ENCODE results near the gene MARK4.
"Not testable (repeated sequence)": the region's sequence is repeated elsewhere in the genome, so short reads cannot be mapped to it uniquely, and the experiment has no call there.

MARK4 gene

DNA sequence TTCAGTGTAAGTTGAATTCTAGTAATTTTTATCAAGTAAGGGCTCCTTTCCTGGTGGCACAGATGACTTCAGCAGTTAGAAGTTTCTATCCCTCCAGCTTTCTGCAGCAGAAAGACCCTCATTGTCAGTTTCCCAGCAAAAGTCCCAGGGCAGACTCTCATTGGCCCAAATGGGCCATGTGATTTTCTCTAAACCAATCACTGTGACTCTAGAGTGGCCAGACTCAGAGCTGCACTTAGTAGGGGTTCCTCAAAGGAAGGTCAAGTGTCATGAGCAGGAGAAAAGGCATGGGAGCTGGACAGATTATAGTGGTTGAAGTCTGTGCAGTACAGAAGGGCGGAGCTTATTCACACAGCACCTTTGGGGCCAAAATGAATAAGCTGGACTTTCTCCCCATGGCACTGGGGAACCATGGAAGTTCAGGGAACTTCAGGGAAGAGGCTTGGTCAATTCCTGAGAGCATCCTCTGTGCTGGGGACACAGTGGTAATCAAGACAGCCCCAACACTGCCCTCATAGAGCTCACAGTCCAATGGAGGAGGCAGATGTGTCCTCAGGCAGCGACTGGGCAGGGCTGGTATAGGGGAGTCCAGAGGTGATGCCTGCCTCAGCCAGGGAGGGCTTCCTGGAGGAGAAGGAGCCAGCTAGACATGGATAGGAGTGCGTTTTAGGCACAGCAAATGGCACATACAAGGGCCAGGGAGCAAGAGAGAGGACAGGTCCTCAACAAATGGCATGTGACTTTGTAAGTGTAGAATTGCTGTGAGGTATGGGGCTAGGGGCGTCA, 53.3 kb downstream of the MARK4 start:
- no peak for DNase-seq (ENCODE audit: low read depth, low spot score)

DNA sequence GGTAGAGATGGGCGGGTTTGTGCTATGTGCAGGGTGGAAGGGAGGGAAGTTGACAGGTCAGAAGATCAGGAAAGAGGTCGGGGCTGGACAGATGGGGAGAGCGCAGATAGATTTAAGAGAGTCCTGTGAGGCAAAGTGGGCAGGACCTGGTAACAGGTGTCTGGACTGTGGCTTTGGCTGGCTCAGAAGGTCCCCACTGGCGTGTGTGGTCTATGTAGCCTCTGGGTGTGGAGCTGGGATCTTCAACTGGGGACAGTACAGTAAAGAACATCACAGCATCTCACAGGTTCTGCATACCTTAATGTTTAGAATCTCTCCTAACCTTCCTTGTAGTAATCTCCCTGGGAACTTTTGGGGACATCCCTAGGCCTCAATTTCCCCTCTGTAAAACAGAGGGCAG, 53.9 kb downstream of the MARK4 start:
- no peak for DNase-seq (ENCODE audit: low read depth, low spot score)

DNA sequence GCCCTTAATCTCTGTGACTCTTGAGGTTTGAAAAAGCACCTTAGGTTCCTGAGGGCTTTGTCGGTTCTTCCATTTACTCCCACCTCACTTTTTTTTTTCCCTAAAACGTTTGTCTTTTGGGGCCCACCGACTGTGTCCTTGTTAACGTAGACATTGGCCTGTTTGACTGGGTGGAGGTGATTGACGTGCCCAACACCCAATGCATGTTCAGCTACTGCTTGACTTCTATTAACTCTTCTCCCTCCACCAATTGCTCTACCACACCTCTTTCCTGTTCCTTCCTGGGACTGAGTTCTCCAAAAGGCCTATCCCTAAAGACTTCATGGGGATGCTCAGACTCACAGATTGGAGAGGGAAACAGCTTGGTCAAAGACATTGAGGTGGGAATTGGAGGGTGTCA, 54.4 kb downstream of the MARK4 start:
- no peak for DNase-seq (ENCODE audit: low read depth, low spot score)

DNA sequence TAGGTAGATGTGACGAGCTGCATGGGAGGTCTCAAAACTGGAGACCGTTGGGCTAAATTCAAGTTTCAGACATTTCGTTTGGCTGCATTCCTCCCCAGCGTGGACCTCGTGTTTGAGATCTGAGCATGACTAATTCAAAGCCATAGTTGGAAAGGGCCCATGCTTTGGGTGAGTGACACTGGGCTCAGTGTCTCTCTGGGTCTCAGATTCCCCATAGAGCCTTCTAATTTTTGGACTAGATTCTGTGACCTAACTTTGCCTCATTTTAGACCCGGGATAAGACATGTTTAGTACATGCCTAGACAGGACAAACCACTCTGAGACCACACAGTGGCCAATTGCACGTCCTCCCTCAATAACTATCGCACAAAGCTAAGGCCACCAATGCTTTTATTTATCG, 55.0 kb downstream of the MARK4 start:
- no peak for DNase-seq (ENCODE audit: low read depth, low spot score)

DNA sequence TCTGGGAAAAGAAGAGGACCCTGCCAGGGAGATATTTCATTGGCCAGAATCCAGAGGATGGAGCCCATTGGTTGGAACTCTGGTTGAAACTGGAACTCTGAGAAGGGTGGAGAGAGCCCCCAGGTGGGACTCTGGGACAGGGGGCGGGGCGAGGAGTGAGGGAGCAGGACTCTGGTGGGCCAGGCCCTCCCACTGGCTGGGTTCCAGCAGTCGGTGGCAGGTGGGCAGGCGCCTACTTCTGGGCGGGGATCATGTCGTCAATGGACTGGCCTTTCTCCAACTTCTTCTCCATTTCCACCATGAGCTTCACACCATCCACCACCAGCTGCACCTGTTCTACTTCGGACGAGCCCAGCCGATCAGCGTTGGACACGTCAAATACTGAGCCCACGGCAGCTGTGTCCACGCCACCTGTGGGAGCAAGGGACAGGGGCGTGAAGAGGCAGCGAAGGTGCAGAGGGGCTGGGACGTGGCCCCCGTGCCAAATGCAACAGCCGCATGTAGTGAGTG, 55.5 kb downstream of the MARK4 start:
- DNase-seq (ENCODE audit: low read depth, low spot score) = no peak

DNA sequence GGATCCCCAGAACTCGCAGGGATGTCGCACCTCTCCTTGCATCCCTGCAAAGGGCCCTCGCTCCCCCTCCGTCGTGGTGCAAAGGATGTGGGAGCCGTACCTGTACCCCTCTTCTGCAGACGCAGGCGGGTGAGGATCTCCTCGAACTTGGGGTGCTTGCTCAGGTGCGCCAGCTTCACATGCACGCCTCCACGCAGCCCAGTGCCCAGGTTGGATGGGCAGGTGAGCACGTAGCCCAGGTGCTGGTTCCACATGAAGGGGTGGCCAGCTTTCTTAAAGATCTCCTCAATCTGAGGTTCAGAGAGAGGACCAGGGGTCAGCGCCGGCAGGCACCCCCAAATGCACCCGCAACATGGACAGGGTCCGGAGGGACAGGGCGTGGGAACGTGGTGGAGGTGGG, 56.3 kb downstream of the MARK4 start:
- DNase-seq (ENCODE audit: low read depth, low spot score) = no peak

DNA sequence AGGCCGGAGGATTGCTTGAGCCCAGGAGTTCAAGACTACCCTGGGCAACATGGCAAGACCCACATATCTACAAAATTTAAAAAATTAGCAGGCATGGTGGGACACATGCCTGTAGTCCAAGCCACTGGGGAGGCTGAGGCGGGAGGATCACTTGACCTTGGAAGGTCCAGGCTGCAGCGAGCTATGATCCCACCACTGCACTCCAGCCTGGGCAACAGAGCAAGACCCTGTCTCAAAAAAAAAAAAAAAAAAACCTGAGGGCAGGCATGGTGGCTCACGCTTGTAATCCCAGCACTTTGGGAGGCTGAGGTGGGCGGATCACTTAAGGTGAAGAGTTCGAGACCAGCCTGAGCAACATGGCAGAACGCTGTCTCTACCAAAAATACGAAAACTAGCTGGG, 58.3 kb downstream of the MARK4 start:
- DNase-seq (ENCODE audit: low read depth, low spot score) = not testable (repeated sequence)

DNA sequence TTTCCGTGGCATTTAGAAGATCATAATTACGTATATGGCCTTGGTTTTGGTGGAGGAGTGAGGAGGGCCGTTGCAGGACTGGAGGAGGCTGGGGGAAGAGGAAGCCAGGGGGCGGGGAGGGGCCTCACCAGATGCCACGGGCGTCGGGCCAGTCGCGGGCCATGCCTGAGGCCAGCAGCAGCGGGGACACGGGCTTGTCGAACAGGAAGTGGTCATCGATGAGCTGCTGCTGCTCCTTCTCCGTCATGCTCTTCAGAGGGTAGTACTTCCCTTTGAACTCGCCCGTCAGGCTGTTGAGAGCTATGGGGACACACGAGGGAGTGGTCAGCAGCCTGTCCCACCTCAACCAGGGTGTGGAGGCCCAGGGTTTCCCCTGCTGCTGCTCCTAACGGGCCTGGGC, 60.5 kb downstream of the MARK4 start:
- no peak for DNase-seq (ENCODE audit: low read depth, low spot score)

DNA sequence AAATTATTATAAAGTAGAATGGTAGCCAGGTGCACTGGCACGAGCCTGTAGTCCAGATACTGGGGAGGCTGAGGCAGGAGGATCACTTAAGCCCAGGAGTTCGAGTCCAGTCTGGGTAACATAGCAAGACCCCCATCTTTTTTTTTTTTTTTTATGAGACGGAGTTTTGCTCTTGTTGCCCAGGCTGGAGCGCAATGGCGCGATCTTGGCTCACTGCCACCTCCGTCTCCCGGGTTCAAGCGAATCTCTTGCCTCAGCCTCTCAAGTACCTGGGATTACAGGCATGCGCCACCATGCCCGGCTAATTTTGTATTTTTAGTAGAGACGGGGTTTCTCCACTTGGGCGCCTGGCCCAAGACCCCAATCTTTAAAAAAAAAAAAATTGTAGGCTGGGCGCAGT, 61.2 kb downstream of the MARK4 start:
- not testable (repeated sequence) for DNase-seq (ENCODE audit: low read depth, low spot score)

DNA sequence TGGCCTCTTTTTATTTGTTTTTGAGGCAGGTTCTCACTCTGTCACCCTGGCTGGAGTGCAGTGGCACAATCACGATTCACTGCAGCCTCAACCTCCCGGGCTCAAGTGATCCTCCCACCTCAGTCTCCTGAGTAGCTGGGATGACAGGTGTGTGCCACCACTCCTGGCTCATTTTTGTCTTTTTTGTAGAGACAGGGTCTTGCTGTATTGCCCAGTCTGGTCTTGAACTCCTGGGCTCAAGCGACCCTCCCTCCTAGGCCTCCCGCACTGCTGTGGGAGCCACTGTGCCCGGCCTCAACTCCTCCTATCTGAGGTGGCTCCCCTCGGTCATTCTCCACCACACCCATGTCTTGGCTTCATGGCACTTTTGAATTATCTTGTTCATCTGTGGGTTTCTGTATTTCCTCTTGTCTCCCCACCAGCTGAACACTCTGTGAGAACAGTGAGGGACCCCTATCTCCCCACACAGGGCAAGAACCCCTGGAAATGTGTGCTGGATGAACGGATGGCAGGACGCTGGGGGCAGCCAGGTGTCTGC, 63.7 kb downstream of the MARK4 start:
- no peak for DNase-seq (ENCODE audit: low read depth, low spot score)

DNA sequence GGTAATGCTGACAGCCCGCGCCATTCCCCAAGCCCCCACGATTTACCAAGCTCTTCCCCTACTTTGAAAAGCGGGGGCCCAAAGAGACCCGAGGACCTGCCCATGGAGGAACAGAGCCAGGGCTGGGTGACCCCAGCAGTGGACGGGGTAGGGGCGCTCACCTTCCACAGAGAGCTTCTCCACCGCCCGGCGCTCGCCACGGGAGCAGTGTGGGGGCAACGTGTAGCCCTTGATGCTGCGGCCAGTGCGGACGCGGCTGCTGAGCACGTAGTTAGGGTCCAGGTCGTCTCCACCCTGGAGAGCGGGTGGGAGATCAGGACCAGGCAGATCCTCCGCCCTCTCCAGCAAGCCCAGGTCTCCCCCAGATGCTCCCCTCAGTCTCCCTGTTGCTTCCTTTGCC, 64.2 kb downstream of the MARK4 start:
- no peak for DNase-seq (ENCODE audit: low read depth, low spot score)

DNA sequence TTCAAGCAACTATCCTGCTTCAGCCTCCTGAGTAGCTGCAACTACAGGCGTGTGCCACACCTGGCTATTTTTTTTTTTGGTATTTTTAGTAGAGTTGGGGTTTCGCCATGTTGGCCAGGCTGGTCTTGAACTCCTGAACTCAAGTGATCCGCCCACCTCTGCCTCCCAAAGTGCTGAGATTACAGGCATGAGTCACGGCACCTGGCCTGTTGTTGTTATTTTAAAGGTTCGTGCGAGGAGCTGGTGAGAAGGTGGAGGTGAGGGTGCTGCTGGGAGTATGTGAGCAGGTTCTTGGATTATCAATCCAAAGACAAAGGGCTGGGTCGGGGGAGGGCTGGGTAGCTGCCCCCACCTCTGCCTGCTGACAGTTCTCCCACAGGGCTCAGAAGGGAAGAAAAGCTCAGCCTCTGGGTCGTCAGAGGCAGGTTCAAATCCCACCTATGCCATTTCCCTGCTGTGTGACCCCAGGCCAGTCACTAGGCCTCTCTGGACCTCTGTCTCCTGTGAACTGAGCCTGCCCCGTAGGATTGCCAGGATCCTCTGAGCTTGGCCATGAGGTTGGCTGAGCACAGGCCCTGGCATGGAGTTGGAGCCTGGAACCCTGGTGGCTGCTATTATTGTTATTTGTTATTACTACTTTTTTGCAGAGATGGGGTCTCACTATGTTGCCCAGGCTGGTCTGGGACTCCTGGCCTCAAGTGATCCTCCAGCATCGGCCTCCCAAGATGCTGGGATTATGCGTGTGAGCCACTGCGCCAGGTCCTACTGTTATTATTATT, 70.1 kb downstream of the MARK4 start:
- no peak for DNase-seq (ENCODE audit: low read depth, low spot score)

DNA sequence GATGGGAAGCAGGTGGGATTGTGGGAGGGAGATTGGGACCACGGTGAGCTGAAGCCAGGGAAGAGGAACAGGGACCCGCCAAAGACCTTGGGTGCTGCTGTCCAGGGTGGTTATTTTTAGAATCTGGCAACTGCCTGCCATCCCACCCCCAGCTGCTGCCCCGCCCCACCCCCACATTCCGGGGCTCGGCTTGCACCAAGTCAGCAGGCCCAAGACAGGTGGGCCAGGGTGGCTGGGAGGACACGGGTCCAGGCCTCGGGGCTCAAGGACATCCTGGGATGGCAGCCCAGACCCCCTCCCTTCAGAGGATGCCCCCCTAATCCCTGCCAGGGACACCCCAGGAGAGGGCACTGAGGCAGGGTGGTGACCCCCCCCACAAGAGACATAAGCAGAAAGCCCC, 70.8 kb downstream of the MARK4 start:
- no peak for DNase-seq (ENCODE audit: low read depth, low spot score)

DNA sequence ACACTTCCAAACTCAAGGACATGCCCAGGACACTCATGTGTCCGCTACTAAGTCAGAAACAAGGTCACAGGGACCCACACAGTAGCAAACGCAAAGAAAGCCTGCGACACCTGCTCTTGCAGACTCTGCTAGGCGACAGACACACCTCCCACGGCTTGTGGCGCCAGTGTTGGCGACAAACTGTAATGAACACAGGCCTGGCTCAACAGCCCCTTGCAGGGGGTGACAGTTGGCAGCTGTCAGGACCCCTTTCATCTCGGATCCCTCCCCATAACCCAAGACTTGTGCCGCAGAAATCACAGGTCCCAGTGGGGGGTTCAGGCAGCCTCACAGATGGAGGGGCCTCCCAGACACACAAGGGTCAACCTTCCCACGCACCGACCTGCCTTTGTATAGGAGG, 71.2 kb downstream of the MARK4 start:
- no peak for DNase-seq (ENCODE audit: low read depth, low spot score)

DNA sequence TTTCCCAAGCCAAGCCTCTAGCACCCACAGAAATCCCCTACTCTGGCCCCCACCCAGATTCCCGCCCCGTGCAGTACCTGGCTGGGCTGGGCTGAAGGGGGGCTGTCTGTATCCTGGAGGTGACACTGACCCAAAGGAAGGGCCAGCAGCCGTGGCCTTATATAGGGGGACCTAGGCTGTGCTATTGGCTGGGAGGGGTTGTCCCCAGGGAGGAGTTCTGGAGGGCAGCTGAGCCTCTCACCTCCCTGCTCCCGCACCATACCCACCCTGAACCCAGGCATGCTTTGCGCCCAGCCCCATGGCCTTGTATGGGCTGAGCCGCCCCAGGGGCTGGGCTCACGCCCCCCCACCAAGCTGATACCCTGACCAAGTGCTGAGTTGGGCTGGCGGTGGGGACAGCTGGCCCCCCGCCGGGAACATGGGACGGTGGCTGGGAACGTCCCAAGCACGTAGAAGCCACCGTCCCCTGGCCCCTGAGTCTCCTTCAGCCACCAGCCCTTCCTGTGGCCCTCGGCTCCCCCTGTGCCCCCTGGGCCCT, 71.7 kb downstream of the MARK4 start, which contains the start of gene CKM:
Gene CKM, minus strand, starts transcription at position 132 of the 538 bp plus-strand sequence. CDS start 3,162 bp downstream, outside the sequence.
- DNase-seq (ENCODE audit: low read depth, low spot score) = no peak

DNA sequence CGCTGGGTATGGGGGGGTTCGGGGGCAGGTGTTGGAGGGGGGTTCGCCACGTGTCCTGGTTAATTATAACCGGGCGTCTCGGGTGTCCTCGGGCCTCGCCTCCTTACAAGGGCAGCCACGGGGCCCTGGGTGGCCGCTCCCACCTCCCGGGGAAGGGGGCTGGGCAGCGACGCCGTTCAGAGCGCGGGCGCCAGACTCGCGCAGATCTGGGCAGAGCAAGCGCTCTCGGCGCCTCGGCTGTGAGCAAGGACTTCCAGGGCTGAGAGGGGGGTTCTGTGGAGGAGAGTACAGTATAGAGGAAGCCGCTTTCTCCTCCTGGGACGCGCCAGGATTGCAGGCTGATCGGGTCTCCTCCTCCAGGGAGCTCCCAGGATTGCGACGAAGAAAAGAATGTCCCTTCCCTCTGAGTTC, 72.6 kb downstream of the MARK4 start:
- DNase-seq (ENCODE audit: low read depth, low spot score) = no peak

DNA sequence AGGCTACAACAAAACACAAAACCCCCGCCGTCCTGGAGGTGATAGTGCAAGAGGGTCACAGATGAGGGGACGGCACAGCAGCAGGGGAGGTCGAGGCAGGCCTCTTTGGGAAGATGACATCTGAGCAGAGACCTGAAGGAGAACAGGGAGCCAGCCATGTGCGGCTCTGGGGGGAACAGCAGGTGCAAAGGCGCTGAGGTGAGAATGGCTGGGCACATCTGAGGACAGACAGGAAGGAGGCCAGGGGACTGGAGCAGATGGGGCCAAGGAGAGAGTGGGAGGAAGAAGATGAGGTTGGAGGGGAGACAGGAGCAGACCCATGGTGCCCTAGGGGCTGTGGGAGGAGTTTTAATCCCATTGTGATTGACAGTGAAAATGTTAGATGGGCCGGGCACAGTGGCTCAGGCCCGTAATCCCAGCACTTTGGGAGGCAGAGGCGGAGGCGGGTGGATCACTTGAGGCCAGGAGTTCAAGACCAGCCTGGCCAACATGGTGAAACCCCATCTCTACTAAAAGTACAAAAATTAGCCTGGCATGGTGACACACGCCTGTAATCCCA, 73.4 kb downstream of the MARK4 start:
- no peak for DNase-seq (ENCODE audit: low read depth, low spot score)

DNA sequence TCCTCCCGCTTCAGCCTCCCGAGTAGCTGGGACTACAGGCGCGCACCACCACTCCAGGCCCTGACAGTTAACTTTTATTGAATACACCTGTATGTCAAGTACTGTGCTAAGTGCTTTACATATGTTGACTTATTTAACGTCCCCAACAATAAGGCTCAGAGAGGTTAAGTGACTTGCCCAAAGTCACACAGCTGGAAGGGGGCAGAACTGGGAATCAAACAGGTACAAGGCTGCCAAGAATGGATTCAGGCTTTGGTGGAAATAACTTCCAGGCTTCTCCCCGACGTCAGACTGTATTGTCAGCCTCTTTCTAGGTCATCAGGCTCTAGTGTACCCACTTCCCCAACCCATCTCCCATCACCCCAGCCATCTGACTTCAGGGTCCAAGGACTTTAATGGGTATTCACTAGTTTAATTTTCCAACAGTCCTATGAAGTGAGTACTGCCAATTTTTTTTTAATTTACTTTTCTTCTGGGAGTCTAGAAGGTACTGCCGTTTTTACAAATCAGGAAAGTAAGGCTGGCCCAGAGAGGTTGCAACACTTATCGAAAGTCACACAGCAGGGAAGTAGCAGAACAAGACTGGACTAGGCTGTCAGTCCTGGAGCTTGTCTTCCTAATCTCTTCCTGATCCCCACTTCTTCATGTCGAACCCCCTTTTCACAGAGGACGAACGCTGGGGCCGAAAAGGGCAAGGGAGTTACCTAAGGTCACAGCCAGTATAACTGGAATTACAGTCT, 76.5 kb downstream of the MARK4 start:
- no peak for DNase-seq (ENCODE audit: low read depth, low spot score)

DNA sequence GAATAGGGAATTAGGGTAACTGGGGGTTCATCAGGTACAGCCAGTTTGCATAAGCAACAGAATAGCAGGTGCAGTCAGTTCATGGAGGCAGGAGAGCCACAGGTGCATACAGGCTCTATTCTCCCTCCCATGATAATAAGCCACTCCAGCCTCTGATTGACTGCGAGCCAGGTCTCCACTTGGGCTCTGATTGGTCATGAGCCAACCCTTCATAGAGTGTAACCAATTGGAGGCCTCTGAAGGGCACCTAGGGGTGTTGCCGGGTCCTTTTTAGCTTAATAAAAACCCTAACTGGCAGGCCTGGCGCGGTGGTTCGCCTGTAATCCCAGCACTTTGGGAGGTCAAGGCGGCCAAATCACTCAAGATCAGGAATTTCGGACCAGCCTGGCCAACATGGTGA, 80.3 kb downstream of the MARK4 start:
- no peak for DNase-seq (ENCODE audit: low read depth, low spot score)

DNA sequence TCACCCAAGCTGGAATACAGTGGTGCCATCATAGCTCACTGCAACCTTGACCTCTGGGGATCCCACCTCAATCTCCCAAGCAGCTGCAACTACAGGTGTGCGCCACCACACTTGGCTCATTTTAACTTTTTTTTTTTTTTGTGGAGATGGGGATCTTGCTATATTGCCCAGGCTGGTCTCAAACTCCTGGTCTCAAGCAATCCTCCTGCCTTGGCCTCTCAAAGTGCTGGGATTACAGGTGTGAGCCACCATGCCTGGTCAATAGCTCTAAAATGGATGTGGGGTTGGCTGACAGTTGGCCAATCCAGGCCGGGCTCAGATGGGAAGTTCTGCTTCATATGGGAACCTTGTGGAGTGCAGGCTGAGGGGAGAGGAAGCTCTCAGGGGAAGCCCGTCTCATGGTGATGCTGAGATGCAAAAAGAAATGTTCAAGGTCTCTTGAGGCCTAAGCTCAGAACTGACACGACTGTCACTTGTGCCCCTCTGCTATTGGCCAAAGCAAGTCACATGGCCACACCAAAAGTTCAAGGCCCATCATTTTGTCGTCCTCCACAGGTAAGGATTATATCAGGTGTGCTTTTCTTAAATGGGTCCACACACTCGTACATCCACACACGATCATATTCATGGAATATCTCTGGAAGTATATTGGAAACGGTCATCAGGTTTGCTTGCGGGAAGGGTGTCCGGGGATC, 82.7 kb downstream of the MARK4 start:
- no peak for DNase-seq (ENCODE audit: low read depth, low spot score)

DNA sequence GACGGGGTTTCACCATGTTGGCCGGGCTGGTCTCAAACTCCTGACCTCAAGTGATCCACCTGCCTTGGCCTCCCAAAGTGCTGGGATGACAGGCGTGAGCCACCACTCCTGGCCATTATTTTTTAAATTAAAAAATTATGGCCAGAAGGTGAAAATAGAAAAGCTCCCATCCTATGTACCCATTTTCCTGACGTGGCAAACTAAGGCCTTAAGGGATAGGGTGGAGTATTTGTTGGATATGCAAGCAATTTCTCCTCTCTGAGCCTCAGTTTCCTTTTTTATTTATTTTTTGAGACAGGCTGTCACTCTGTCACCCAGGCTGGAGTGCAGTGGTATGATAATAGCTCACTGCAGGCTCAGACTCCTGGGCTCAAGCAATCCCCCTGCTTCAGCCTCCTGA, 83.8 kb downstream of the MARK4 start:
- DNase-seq (ENCODE audit: low read depth, low spot score) = not testable (repeated sequence)

Data from activated naive CD8-positive, alpha-beta T cell treated with anti-CD3 and anti-CD28 coated beads, Interleukin-2, amount 50 U/mL, for 16 hours (primary cell).